ENCODE results near the gene CTAG1B. TPM values are rescaled to one million over a fixed set of nuclear protein-coding genes. Genes with fewer than 3 reads are reported as not detected.
"Not testable (repeated sequence)": the region's sequence is repeated elsewhere in the genome, so short reads cannot be mapped to it uniquely, and the experiment has no call there.

The CTAG1B gene
- total and polyA plus RNA-seq, 2 donors (not counting 3 experiments of a cell fraction or from before 2014, with no cell fraction given) = not detected

DNA sequence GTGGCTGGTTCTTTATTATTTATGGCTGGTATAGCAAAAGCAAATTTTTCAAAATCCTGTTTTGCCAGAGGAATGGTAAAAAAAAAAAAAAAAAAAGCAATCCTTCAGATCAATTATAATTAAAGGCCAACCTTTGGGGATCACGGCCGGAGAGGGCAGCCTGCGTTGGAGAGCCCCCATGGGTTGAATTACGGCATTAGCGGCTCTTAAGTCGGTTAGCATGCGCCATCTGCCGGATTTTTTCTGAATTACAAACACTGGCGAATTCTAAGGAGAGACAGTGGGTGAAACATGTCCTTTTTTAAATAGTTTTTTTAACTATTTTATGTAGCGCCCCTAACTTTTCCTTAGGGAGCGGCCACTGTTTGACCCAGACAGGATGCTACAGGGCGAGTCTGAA, 5.5 kb downstream of the CTAG1B start:
- H3K4me2 ChIP-seq (ENCODE audit: insufficient read depth, low read length); H3K27ac ChIP-seq (ENCODE audit: insufficient read depth, low read depth, low read length); H3K27me3 ChIP-seq (ENCODE audit: control insufficient read depth in 2 of 2, insufficient read depth in 2 of 2, low read length in 2 of 2); H4K20me1 ChIP-seq (replicated peaks; ENCODE audit: control insufficient read depth, extremely low read depth, insufficient read depth, low read length); CTCF ChIA-PET; intact Hi-C loops (cut with micrococcal nuclease); H2AFZ ChIP-seq (ENCODE audit: low read depth, low read length); BruUV-seq (replicated peaks); H3K9me1 ChIP-seq (replicated peaks; ENCODE audit: control insufficient read depth, extremely low read depth, insufficient read depth, low read length); H3K79me2 ChIP-seq (ENCODE audit: control insufficient read depth, insufficient read depth, low read length); H3K4me3 ChIP-seq (replicated peaks in 1 of 3; ENCODE audit: insufficient read depth in 1 of 3, low read depth in 1 of 3, low read length in 3 of 3); POLR2A ChIA-PET; dilution Hi-C loops (cut with MboI; ENCODE audit: extremely low pct_ligation_motif_present, low sequenced_read_pairs); H3K36me3 ChIP-seq (ENCODE audit: control insufficient read depth in 2 of 2, extremely low read depth in 1 of 2, insufficient read depth in 2 of 2, low read length in 2 of 2); H3K9ac ChIP-seq (replicated peaks; ENCODE audit: extremely low read depth, insufficient read depth, low read length); H3K4me1 ChIP-seq (ENCODE audit: control insufficient read depth, extremely low read depth, insufficient read depth, low read length); DNase-seq (ENCODE audit: low read depth, low spot score); H3K9me3 ChIP-seq (replicated peaks; ENCODE audit: control insufficient read depth, insufficient read depth, low read length): not testable (repeated sequence)
- peak; percentile 71 for FAIRE-seq

DNA sequence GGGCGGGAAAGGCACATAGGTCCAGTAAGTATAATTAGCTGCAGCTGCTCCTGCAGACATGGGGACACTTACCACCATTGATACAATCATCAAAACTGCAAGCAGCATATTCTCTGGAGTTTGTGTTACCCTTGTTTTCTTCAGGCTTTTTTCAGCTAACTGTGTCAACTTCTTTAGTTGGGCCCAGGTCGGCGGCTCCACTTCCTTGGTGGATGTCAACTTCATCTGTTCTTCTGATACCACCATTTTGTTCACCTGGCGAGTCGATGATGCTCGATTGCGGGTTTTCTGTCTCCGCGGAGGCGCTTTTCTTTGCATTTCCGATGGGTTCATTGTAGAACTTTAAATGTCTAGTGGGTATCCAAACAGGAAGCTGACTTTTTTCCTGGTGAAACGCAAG, 7.9 kb downstream of the CTAG1B start:
- H3K36me3 ChIP-seq (ENCODE audit: control insufficient read depth in 2 of 2, extremely low read depth in 1 of 2, insufficient read depth in 2 of 2, low read length in 2 of 2); H3K4me1 ChIP-seq (ENCODE audit: control insufficient read depth, extremely low read depth, insufficient read depth, low read length); dilution Hi-C loops (cut with MboI; ENCODE audit: extremely low pct_ligation_motif_present, low sequenced_read_pairs); FAIRE-seq; H4K20me1 ChIP-seq (replicated peaks; ENCODE audit: control insufficient read depth, extremely low read depth, insufficient read depth, low read length); H3K79me2 ChIP-seq (ENCODE audit: control insufficient read depth, insufficient read depth, low read length); H3K9me1 ChIP-seq (replicated peaks; ENCODE audit: control insufficient read depth, extremely low read depth, insufficient read depth, low read length); BruUV-seq (replicated peaks); intact Hi-C loops (cut with micrococcal nuclease); POLR2A ChIA-PET; H2AFZ ChIP-seq (ENCODE audit: low read depth, low read length); H3K4me2 ChIP-seq (ENCODE audit: insufficient read depth, low read length); DNase-seq (ENCODE audit: low read depth, low spot score); H3K27me3 ChIP-seq (ENCODE audit: control insufficient read depth in 2 of 2, insufficient read depth in 2 of 2, low read length in 2 of 2); CTCF ChIA-PET; H3K4me3 ChIP-seq (replicated peaks in 1 of 3; ENCODE audit: insufficient read depth in 1 of 3, low read depth in 1 of 3, low read length in 3 of 3); H3K27ac ChIP-seq (ENCODE audit: insufficient read depth, low read depth, low read length); H3K9me3 ChIP-seq (replicated peaks; ENCODE audit: control insufficient read depth, insufficient read depth, low read length); H3K9ac ChIP-seq (replicated peaks; ENCODE audit: extremely low read depth, insufficient read depth, low read length): not testable (repeated sequence)

DNA sequence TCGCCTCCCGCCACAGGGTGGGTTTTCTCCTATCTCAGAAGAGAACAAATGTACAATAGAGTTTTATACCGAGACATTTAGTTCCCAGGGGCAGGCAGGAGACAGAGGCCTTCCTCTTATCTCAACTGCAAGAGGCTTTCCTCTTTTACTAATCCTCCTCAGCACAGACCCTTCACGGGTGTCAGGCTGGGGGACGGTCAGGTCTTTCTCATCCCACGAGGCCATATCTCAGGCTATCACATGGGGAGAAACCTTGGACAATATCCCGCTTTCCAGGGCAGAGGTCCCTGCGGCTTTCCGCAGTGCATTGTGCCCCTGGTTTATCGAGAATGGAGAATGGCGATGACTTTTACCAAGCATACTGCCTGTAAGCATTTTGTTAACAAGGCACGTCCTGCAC, 10.3 kb downstream of the CTAG1B start:
- CTCF ChIA-PET; H3K79me2 ChIP-seq (ENCODE audit: control insufficient read depth, insufficient read depth, low read length); BruUV-seq (replicated peaks); dilution Hi-C loops (cut with MboI; ENCODE audit: extremely low pct_ligation_motif_present, low sequenced_read_pairs); H3K4me3 ChIP-seq (replicated peaks in 1 of 3; ENCODE audit: insufficient read depth in 1 of 3, low read depth in 1 of 3, low read length in 3 of 3); H3K9ac ChIP-seq (replicated peaks; ENCODE audit: extremely low read depth, insufficient read depth, low read length); POLR2A ChIA-PET; H3K4me2 ChIP-seq (ENCODE audit: insufficient read depth, low read length); H3K27me3 ChIP-seq (ENCODE audit: control insufficient read depth in 2 of 2, insufficient read depth in 2 of 2, low read length in 2 of 2); FAIRE-seq; intact Hi-C loops (cut with micrococcal nuclease); H3K9me3 ChIP-seq (replicated peaks; ENCODE audit: control insufficient read depth, insufficient read depth, low read length); H3K4me1 ChIP-seq (ENCODE audit: control insufficient read depth, extremely low read depth, insufficient read depth, low read length); H3K36me3 ChIP-seq (ENCODE audit: control insufficient read depth in 2 of 2, extremely low read depth in 1 of 2, insufficient read depth in 2 of 2, low read length in 2 of 2); H3K9me1 ChIP-seq (replicated peaks; ENCODE audit: control insufficient read depth, extremely low read depth, insufficient read depth, low read length); DNase-seq (ENCODE audit: low read depth, low spot score); H4K20me1 ChIP-seq (replicated peaks; ENCODE audit: control insufficient read depth, extremely low read depth, insufficient read depth, low read length); H3K27ac ChIP-seq (ENCODE audit: insufficient read depth, low read depth, low read length); H2AFZ ChIP-seq (ENCODE audit: low read depth, low read length): not testable (repeated sequence)

DNA sequence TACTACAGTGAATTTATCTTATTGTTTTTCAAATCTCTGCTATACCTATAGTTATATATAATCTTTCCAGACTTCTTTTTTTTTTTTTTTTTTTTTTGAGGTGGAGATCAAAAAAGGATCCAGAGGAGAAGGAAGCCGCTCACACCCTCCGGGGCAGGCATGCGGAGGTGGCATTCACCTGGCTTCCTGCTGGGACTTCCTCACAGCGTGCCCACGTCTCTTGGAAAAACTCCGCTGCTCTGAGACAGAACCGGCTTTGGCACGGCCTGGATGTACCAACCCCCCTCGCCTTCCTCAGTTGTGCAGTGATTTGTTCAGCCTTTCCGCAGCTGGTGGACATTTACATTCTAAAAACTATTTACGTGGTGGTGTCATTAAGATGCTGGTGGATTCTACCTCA, 11.1 kb downstream of the CTAG1B start:
- H3K27me3 ChIP-seq (ENCODE audit: control insufficient read depth in 2 of 2, insufficient read depth in 2 of 2, low read length in 2 of 2); H3K4me2 ChIP-seq (ENCODE audit: insufficient read depth, low read length); H3K9me3 ChIP-seq (replicated peaks; ENCODE audit: control insufficient read depth, insufficient read depth, low read length); DNase-seq (ENCODE audit: low read depth, low spot score); dilution Hi-C loops (cut with MboI; ENCODE audit: extremely low pct_ligation_motif_present, low sequenced_read_pairs); H3K79me2 ChIP-seq (ENCODE audit: control insufficient read depth, insufficient read depth, low read length); H3K27ac ChIP-seq (ENCODE audit: insufficient read depth, low read depth, low read length); H2AFZ ChIP-seq (ENCODE audit: low read depth, low read length); H3K9ac ChIP-seq (replicated peaks; ENCODE audit: extremely low read depth, insufficient read depth, low read length); POLR2A ChIA-PET; H4K20me1 ChIP-seq (replicated peaks; ENCODE audit: control insufficient read depth, extremely low read depth, insufficient read depth, low read length); intact Hi-C loops (cut with micrococcal nuclease); H3K9me1 ChIP-seq (replicated peaks; ENCODE audit: control insufficient read depth, extremely low read depth, insufficient read depth, low read length); CTCF ChIA-PET; FAIRE-seq; H3K4me1 ChIP-seq (ENCODE audit: control insufficient read depth, extremely low read depth, insufficient read depth, low read length); H3K4me3 ChIP-seq (replicated peaks in 1 of 3; ENCODE audit: insufficient read depth in 1 of 3, low read depth in 1 of 3, low read length in 3 of 3); H3K36me3 ChIP-seq (ENCODE audit: control insufficient read depth in 2 of 2, extremely low read depth in 1 of 2, insufficient read depth in 2 of 2, low read length in 2 of 2); BruUV-seq (replicated peaks): not testable (repeated sequence)
